ENCODE data around the gene MOV10.

Gene MOV10

DNA sequence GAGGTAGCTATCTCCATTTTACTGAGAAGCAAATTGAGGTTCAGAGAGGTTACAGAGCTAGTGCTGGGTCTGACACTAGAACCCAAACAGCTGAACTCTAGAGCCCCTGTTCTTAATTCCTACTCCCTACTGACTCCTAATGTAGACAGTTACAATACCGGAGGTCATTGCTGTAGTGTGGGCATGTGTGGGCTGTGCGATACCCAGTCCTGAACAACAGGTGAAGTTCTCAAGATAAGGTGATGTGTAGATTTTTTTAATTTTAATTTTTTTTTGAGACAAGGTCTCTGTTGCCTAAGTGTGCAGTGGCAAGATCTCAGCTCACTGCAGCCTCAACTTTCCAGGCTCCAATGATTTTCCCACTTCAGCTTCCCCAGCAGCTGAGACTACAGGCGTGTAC is 34.0 kb downstream of the MOV10 start:
- no peaks in the 10 kb centered on the region for H3K36me3 ChIP-seq (ENCODE audit: control insufficient read depth, insufficient read depth, low read length)
- TF ChIP-seq, protein P1, sequence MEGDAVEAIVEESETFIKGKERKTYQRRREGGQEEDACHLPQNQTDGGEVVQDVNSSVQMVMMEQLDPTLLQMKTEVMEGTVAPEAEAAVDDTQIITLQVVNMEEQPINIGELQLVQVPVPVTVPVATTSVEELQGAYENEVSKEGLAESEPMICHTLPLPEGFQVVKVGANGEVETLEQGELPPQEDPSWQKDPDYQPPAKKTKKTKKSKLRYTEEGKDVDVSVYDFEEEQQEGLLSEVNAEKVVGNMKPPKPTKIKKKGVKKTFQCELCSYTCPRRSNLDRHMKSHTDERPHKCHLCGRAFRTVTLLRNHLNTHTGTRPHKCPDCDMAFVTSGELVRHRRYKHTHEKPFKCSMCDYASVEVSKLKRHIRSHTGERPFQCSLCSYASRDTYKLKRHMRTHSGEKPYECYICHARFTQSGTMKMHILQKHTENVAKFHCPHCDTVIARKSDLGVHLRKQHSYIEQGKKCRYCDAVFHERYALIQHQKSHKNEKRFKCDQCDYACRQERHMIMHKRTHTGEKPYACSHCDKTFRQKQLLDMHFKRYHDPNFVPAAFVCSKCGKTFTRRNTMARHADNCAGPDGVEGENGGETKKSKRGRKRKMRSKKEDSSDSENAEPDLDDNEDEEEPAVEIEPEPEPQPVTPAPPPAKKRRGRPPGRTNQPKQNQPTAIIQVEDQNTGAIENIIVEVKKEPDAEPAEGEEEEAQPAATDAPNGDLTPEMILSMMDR (IDR thresholded peaks at IDR 0.05; ENCODE audit: insufficient read depth, low read length, poor library complexity, severe bottlenecking), result no peak
- H3K4me3 ChIP-seq (replicated peaks; ENCODE audit: low read depth, low read length), result no peak overlapping the region
- DNase-seq (ENCODE audit: extremely low read depth, insufficient read length), result no peak
- H3K27me3 ChIP-seq (replicated peaks; ENCODE audit: control insufficient read depth, insufficient read depth, low read length), result no peaks in the 10 kb centered on the region

DNA sequence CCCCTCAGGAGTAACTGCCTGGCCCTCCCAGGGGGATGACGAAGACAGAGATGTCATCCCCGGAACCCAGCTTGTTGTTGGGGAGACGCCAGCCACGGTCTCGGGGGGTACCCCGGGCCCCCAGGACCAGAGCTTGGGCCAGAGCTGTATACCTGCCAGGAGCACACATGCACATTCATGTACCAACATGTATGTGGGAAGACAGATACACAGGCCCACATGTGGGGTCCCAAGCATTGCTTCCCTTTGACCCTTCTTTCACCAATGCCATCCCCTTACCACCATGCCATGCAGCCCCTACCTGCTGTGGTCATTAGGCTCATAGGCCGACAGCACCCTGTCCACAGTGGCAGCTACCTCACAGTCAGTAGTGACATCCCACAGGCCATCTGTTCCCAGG is 35.7 kb downstream of the MOV10 start:
- TF ChIP-seq, protein P1 (IDR thresholded peaks at IDR 0.05; ENCODE audit: insufficient read depth, low read length, poor library complexity, severe bottlenecking), result no peak
- H3K4me3 ChIP-seq (replicated peaks; ENCODE audit: low read depth, low read length), result no peak overlapping the region
- DNase-seq (ENCODE audit: extremely low read depth, insufficient read length), result no peak
- no peaks in the 10 kb centered on the region for H3K36me3 ChIP-seq (ENCODE audit: control insufficient read depth, insufficient read depth, low read length)
- no peaks in the 10 kb centered on the region for H3K27me3 ChIP-seq (replicated peaks; ENCODE audit: control insufficient read depth, insufficient read depth, low read length)

DNA sequence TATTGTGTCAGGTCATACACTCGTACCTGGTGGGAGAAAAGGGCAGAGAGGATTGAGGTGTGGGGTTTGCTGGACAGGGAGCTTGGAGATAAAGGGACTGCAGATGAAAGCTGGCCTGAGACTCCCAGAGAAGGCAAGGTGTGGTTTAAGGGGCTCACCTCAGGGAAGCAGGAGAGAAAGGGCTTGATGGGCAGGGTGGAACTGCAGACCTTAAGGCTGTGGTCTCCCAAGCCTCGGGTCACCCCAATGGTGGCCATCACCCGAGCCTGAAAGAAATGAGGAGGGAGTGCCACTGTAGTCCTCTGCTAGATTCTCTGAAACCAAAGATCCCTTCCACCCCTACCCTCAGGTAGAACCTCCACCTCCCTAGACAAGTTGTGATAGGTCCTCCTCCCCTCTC is 36.1 kb downstream of the MOV10 start:
- Histone ChIP-seq H3K4me3 (replicated peaks; ENCODE audit: low read depth, low read length) (no peak overlapping the region), H3K36me3 (ENCODE audit: control insufficient read depth, insufficient read depth, low read length) (no peaks in the 10 kb centered on the region), H3K27me3 (replicated peaks; ENCODE audit: control insufficient read depth, insufficient read depth, low read length) (no peaks in the 10 kb centered on the region)
- TF ChIP-seq, protein P1 (IDR thresholded peaks at IDR 0.05; ENCODE audit: insufficient read depth, low read length, poor library complexity, severe bottlenecking), result no peak
- DNase-seq (ENCODE audit: extremely low read depth, insufficient read length), result no peak

DNA sequence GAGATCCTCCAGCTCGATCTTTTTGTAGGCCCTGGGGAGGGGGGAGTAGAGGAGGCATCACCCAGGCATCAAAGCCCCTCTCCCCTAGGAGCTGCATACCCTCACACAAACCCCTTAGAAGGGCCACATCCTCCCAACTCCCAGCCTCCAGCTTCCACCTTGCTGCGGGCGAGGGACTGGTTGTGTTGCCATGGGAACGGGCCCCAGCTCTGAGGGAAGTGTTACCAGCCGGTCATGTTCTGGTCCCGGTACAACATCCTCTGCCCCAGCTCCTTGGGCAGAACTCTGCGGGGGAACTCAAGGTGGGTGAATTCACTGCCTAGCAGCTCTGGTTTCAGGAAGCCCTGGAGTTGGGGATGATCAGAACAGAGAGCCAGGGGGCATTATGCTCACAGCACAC is 36.6 kb downstream of the MOV10 start:
- no peak for DNase-seq (ENCODE audit: extremely low read depth, insufficient read length)
- Histone ChIP-seq H3K36me3 (ENCODE audit: control insufficient read depth, insufficient read depth, low read length) (no peaks in the 10 kb centered on the region), H3K4me3 (replicated peaks; ENCODE audit: low read depth, low read length) (no peak overlapping the region), H3K27me3 (replicated peaks; ENCODE audit: control insufficient read depth, insufficient read depth, low read length) (no peaks in the 10 kb centered on the region)
- TF ChIP-seq, protein P1 (IDR thresholded peaks at IDR 0.05; ENCODE audit: insufficient read depth, low read length, poor library complexity, severe bottlenecking), result no peak

DNA sequence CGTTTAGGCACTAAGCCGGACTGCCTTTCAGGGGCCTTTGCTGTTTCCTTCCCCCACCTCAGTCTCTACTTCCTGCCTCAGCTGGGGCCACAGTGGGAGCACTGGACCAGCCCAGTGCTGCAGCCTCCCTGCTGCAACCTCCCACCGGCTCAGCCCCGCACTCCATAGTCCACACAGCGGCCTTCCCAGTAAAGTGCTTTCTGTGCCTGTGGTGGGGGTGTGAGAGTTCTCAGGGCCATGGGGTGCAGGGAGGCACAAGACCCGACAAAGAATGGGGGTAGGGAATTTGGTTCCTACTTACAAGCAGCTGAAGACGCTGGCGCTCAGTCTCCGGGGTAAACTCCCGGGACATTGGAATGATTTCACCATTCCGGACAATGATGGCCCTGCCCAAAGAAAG is 37.2 kb downstream of the MOV10 start:
- TF ChIP-seq, protein P1 (IDR thresholded peaks at IDR 0.05; ENCODE audit: insufficient read depth, low read length, poor library complexity, severe bottlenecking), result no peak
- no peaks in the 10 kb centered on the region for H3K36me3 ChIP-seq (ENCODE audit: control insufficient read depth, insufficient read depth, low read length)
- no peak for DNase-seq (ENCODE audit: extremely low read depth, insufficient read length)
- no peak overlapping the region for H3K4me3 ChIP-seq (replicated peaks; ENCODE audit: low read depth, low read length)
- H3K27me3 ChIP-seq (replicated peaks; ENCODE audit: control insufficient read depth, insufficient read depth, low read length), result no peaks in the 10 kb centered on the region

DNA sequence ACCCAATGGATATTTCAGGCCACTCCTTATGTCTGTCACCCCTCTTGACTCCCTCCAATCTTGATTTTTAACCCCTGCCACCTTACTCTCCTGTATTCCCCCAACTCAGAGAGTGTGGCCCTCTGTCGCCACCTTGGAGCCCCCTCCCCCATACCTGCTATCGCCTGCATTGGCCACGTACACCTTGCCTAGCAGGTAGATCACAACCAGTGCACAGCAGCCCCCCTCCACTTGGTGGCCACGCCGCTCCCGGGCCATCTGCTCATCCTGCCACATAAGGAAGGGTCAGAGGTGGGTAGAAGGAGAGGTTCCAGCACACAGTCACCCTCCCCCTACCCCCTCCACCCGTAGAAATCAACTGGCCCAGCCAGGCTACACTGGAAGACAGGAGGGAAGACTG is 37.7 kb downstream of the MOV10 start:
- H3K4me3 ChIP-seq (replicated peaks; ENCODE audit: low read depth, low read length), result no peak overlapping the region
- no peaks in the 10 kb centered on the region for H3K36me3 ChIP-seq (ENCODE audit: control insufficient read depth, insufficient read depth, low read length)
- TF ChIP-seq, protein P1 (IDR thresholded peaks at IDR 0.05; ENCODE audit: insufficient read depth, low read length, poor library complexity, severe bottlenecking), result no peak
- no peak for DNase-seq (ENCODE audit: extremely low read depth, insufficient read length)
- H3K27me3 ChIP-seq (replicated peaks; ENCODE audit: control insufficient read depth, insufficient read depth, low read length), result no peaks in the 10 kb centered on the region
